Nephron (organoid): Measurements from ENCODE around the gene DUSP2.

ENCODE experiments used
- H3K27ac Mint-ChIP-seq, 3 experiments: 2 replicates each; pipeline ENCODE4 v1.8.0; 2020; ENCODE audit warnings: mixed read lengths in 3 of 3, mild to moderate bottlenecking in 2 of 3, moderate library complexity in 1 of 3
- H3K27me3 Mint-ChIP-seq: 2 replicates; pipeline ENCODE4 v1.8.0; 2021; ENCODE audit warnings: low read depth, mild to moderate bottlenecking, moderate library complexity, mixed read lengths
- H3K36me3 Mint-ChIP-seq: 2 replicates; pipeline ENCODE4 v1.8.0; 2020; ENCODE audit warnings: low read depth, mixed read lengths
- H3K4me1 Mint-ChIP-seq: 2 replicates; pipeline ENCODE4 v1.8.0; 2020; ENCODE audit warnings: mixed read lengths
- H3K4me3 Mint-ChIP-seq, 3 experiments: 2 replicates each; pipeline ENCODE4 v1.8.0; 2020; ENCODE audit warnings: mild to moderate bottlenecking in 3 of 3, mixed read lengths in 3 of 3, moderate library complexity in 2 of 3
- H3K9me3 Mint-ChIP-seq: 2 replicates; pipeline ENCODE4 v1.8.0; 2020; ENCODE audit warnings: mixed read lengths
- TF ChIP-seq, protein P1 (sequence below), 3 experiments: fragments of 200-600 bp; sonication (generic); IDR thresholded peaks; one replicate each; pipeline ENCODE4 v1.5.0; 2021; ENCODE audit warnings: antibody characterized with exemption in 3 of 3; ENCODE audit not compliant: unreplicated experiment in 3 of 3

The DUSP2 gene

DNA sequence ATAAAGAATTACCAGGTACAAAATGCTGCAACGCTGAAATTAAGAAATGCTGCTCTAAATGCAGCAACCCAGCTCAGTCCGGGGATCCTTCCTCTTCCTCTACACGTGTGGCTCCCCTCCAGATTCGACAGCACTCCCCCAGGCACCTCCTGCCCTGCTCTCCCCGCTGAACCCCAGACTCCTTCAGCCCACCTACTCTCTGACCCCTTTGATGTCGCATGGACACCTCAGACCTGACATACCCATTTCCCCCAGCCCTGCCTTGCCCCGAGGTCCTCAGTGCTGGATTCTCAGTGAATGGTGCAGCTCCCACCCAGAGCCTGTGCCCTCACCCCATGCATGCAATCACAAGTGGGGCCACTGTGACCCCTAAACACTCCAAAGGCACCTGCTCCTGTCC, 24.2 kb downstream of the DUSP2 start:
- H3K4me3 Mint-ChIP-seq, result no peak overlapping the region
- TF ChIP-seq, protein P1, sequence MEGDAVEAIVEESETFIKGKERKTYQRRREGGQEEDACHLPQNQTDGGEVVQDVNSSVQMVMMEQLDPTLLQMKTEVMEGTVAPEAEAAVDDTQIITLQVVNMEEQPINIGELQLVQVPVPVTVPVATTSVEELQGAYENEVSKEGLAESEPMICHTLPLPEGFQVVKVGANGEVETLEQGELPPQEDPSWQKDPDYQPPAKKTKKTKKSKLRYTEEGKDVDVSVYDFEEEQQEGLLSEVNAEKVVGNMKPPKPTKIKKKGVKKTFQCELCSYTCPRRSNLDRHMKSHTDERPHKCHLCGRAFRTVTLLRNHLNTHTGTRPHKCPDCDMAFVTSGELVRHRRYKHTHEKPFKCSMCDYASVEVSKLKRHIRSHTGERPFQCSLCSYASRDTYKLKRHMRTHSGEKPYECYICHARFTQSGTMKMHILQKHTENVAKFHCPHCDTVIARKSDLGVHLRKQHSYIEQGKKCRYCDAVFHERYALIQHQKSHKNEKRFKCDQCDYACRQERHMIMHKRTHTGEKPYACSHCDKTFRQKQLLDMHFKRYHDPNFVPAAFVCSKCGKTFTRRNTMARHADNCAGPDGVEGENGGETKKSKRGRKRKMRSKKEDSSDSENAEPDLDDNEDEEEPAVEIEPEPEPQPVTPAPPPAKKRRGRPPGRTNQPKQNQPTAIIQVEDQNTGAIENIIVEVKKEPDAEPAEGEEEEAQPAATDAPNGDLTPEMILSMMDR (IDR thresholded peaks at IDR 0.05; ENCODE audit: unreplicated experiment in 3 of 3), result no peak
- peaks cover 47% of the 10 kb centered on the region for H3K27me3 Mint-ChIP-seq
- no peaks in the 10 kb centered on the region for H3K9me3 Mint-ChIP-seq
- no peak overlapping the region for H3K27ac Mint-ChIP-seq
- H3K36me3 Mint-ChIP-seq, result no peaks in the 10 kb centered on the region
- H3K4me1 Mint-ChIP-seq, result peaks cover 19% of the 10 kb centered on the region

DNA sequence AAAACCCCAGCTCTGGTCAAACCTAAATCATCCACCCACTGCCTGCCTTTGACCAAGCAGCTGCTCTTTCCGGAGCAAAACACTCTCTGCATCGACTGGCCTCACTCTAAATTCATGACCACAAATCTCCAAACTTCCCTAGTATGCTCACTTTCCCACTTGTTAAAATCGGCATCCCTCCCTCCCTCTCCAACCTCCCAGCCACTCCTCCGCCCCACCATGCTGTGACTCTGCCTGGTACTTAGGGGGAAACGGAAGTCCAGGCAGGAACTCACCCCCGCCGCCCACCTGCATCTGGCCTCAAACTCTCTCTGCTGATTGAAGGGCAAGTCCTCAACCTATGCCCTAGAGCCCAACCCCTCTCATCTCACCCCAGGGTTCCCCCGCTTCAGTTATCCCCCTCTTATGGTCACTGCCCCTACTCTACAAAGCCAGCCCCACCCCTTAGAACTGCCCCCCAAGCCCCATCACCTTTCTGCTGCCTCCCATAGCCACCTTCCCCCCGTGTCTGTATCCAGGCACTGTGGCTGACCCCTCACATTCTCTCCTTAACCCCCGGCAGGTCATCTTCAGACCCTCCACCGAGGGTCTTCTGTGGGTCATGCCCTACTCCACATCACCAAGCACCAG, 25.0 kb downstream of the DUSP2 start:
- no peaks in the 10 kb centered on the region for H3K9me3 Mint-ChIP-seq
- peaks cover 19% of the 10 kb centered on the region for H3K4me1 Mint-ChIP-seq
- TF ChIP-seq, protein P1 (IDR thresholded peaks at IDR 0.05; ENCODE audit: unreplicated experiment in 3 of 3), result no peak
- H3K4me3 Mint-ChIP-seq, result peak overlapping the region in 2 of 3 experiments; percentile 22 to 40
- H3K27me3 Mint-ChIP-seq, result peaks cover 52% of the 10 kb centered on the region
- peak overlapping the region in 1 of 3 experiments; percentile 4 for H3K27ac Mint-ChIP-seq
- H3K36me3 Mint-ChIP-seq, result no peaks in the 10 kb centered on the region

DNA sequence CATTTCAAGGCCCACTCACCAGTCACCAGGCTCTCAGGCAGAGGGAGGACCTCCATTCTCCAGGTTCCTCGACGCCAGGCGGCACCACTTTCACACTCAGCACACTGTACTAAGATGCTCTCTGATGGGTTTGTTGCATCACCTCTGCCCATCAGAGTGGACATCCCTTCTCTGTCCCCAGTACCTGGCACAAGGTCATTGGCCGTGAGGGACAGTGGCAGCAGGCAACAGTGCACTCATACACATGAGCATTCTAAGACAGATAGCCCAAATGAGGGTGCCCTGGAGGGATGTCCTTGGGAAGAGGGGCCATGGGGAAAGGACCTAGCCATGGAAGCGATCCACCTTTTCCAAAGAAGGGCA, 25.9 kb downstream of the DUSP2 start:
- peak overlapping the region; percentile 3 to 18 (median 18) for H3K4me3 Mint-ChIP-seq
- no peaks in the 10 kb centered on the region for H3K9me3 Mint-ChIP-seq
- no peak overlapping the region for H3K27ac Mint-ChIP-seq

DNA sequence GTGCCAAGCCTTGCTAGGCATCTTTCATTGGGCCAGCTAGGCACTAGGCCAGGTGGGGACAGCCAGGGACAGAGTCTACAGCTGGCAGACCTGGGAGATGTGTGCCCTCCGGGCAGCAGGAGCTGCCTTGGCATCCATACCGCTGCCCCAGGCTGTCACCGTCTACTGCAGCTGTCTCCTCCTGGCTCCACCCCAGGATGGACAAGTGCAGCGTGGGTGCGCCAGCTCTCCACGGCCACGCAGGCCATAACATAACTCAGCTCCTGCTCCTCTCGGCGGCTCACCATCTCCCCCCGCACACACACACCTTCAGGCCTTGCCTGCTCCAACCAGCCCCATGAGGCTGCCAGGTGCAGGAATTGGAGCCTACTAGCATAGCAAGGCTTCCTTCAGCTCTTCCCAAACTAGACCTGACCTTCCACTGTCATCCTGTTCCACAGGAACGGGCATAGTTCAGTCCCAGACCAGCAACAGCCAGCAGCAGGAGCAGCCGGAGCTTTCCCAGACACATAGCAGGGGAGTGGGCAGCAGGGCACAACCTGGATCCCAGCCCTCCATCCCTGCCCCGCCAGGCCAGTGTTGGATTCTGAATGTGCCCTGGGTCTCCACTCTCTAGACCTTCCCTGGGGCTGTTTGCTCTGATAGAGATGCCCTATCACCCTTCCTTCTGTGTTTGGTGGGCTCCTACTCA, 26.4 kb downstream of the DUSP2 start:
- H3K27me3 Mint-ChIP-seq, result peaks cover 57% of the 10 kb centered on the region
- peak overlapping the region; percentile 18 to 58 (median 35) for H3K4me3 Mint-ChIP-seq
- H3K36me3 Mint-ChIP-seq, result no peaks in the 10 kb centered on the region
- H3K4me1 Mint-ChIP-seq, result peaks cover 19% of the 10 kb centered on the region
- no peaks in the 10 kb centered on the region for H3K9me3 Mint-ChIP-seq
- TF ChIP-seq, protein P1 (IDR thresholded peaks at IDR 0.05; ENCODE audit: unreplicated experiment in 3 of 3), result no peak
- no peak overlapping the region for H3K27ac Mint-ChIP-seq

More for the DNA sequence above, 25.9 kb downstream of the DUSP2 start:
- Mint-ChIP-seq H3K4me1 (peaks cover 19% of the 10 kb centered on the region), H3K27me3 (peaks cover 56% of the 10 kb centered on the region), H3K36me3 (no peaks in the 10 kb centered on the region)
- TF ChIP-seq, protein P1 (IDR thresholded peaks at IDR 0.05; ENCODE audit: unreplicated experiment in 3 of 3), result no peak

DNA sequence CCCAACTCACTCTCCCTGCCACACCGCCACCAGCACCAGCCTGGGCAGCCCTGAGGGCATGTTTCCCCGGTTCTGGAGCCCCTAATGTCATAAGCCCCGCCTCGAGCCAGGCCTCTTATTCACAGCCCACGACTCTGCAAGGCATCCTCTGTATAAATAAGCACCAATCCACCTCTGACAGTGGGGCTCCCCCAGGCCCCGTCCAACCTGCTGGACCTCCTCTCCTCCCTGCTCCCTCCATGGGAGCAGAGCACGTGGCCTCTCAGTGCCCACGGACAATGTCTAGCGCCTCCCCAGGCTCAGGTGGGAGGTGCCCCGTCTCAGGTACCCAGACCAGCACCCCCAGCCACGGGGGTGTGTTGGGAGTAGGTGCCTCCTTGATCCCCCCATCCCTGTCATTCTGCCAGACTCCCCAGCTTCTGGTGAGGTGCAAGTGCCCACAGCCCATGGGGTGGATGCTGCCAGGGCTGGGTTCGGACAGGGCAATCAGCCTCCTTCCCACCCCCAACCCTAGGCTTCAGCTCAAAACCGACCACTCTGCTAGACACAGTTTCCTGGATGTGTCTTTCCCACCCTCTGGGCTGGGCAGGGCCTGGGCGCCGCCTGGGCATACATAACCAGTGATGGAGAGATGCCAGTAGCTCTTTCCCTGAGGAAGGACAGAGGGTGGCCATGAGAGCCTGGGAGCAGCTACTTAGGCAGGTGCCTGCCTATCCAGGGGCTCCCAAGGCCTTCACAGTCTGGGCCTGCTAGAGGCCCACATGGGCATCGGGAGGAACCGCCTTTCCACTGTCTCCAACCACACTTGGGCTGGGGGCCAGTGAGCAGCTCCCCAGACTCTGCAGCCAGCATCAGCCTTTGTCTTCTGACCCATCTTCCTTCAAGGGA, 27.3 kb downstream of the DUSP2 start:
- peaks cover 57% of the 10 kb centered on the region for H3K27me3 Mint-ChIP-seq
- TF ChIP-seq, protein P1 (IDR thresholded peaks at IDR 0.05; ENCODE audit: unreplicated experiment in 3 of 3), result no peak
- H3K9me3 Mint-ChIP-seq, result no peaks in the 10 kb centered on the region
- peaks cover 19% of the 10 kb centered on the region for H3K4me1 Mint-ChIP-seq
- no peak overlapping the region for H3K27ac Mint-ChIP-seq
- H3K36me3 Mint-ChIP-seq, result no peaks in the 10 kb centered on the region
- H3K4me3 Mint-ChIP-seq, result peak overlapping the region; percentile 79 to 81 (median 81)
